ENCODE data around the gene LRRFIP1. TPM values are rescaled to one million over a fixed set of nuclear protein-coding genes. Genes with fewer than 3 reads are reported as not detected.
"Not testable (repeated sequence)": the region's sequence is repeated elsewhere in the genome, so short reads cannot be mapped to it uniquely, and the experiment has no call there.

LRRFIP1 gene
- total RNA-seq, 8 experiments from 2014 or later: 16.3 to 56.1 (median 29.5) TPM

DNA sequence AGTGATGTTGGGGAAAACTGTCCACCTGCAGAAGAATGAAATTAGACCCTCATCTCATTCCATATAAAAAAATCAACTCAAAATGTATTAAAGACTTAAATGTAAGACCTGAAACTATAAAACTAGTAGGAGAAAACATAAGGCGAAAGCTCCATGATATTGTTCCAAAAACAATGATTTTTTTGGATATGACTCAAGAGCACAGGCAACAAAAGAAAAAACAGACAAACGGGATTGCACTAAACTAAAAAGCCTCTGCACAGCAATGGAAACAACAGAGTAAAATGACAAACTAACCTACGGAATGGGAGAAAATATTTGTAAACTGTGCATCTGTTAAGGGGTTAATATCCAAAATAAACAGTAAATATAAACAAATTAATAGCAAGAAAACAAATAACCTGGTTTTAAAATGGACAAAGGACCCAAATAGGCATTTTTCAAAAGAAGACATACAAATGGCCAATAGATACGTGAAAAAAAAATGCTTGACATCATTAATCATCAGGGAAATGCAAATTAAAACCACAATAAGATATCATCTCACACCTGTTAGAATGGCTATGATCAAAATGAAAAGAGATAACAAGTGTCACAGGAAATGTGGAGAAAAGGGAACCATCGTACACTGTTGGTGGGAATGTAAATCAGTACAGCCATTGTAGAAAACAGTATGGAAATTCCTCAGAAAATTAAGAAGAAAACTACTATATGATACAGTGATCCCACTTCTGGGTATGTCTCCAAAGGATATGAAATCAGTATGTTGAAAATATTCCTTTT is 26.6 kb downstream of the LRRFIP1 start:
- ATAC-seq (replicated peaks in 6 of 8): no peak
- Histone ChIP-seq H3K4me1 (replicated peaks in 1 of 2) (no peaks in the 10 kb centered on the region), H3K4me3 (no peak overlapping the region), H3K27ac (no peak overlapping the region)
- in situ Hi-C loops (cut with MboI; ENCODE audit: low pct_unique_long_range_greater_than_20kb in 2 of 9, low sequenced_read_pairs in 9 of 9, unreplicated experiment in 9 of 9): no loop called here
- 69 to 100% (median 93%) methylated on average over 3 to 5 of the region's 5 CpGs for WGBS, 10 experiments

DNA sequence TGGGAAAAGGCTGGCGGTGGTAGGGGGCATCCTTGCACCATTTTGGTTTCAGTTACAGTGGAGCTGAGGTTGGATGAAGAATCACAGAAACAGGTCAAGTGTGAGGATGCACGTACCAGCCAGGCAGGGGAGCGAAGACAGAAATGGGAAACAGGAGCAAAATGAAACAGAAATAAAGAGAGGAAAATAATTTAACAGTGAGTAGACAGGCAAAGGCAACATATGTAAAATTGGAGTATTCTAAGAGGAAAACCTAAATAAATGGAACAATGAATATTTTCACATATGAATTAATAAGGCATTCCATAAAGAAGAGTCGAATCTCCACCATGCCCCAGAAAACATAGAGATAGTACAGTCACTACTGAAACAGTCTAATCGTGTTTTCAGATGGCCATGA is 29.7 kb downstream of the LRRFIP1 start:
- Histone ChIP-seq H3K27ac (no peak overlapping the region), H3K4me3 (no peak overlapping the region), H3K4me1 (replicated peaks in 1 of 2) (peaks cover 2 to 4% of the 10 kb centered on the region in 2 donors)
- in situ Hi-C loops (cut with MboI; ENCODE audit: low pct_unique_long_range_greater_than_20kb in 2 of 9, low sequenced_read_pairs in 9 of 9, unreplicated experiment in 9 of 9): no loop called here
- 79 to 100% (median 86%) methylated on average over 4 to 5 of the region's 5 CpGs for WGBS, 10 experiments
- ATAC-seq (replicated peaks in 6 of 8): no peak

DNA sequence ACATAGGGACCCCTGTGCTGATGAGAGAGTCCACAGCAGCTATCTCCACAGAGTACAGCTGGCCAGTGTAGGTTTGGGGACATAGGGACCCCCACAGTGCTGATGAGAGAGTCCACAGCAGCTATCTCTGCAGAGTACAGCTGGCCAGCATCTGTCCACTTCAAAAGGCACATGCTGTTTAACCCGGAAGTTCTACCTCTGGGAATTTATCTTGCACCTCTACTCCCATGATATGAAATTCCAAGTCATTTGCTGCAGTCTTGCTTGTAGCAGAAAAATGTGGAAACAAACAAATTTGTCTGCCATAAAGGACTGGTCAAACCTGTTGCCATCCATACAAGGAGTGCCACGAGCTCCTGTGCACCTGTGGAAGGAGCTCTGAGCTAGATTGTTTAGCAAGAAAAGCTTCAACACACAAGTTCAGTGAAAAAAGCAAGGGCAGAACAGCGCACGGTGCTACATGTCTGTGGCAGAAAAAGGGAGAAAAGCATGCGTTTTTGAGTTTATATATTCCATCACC is 33.1 kb downstream of the LRRFIP1 start:
- 0 to 100% (median 83%) methylated on average over 1 to 5 of the region's 5 CpGs; no CpG with 5 or more reads in 1 of the 10 experiments for WGBS, 10 experiments

DNA sequence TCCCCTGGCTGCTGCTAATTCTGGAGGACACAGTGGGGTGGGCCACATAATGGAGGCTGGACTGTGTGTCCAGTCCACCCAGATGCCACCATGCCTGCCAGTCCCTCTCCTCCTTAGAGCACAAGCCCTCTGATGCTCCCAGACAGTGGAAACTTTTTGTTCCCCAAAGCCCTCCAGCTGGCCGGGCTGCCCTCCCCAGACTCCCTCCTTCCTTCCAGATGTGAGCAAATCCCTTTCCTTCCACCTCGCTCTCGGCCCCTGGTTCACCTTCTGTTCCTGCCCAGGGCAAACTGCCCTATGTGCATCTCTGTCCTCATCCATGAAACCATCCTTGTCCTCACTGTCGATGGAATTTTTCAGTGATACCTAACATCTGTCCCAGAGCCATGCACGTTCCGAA is 33.9 kb downstream of the LRRFIP1 start:
- Histone ChIP-seq H3K27ac (no peak overlapping the region), H3K4me3 (no peak overlapping the region), H3K4me1 (replicated peaks in 1 of 2) (peaks cover 40 to 41% of the 10 kb centered on the region in 2 donors)
- WGBS, 10 experiments: 7 to 100% (median 66%) methylated on average over 1 to 6 of the region's 6 CpGs; no CpG with 5 or more reads in 4 of the 10 experiments
- in situ Hi-C loops (cut with MboI; ENCODE audit: low pct_unique_long_range_greater_than_20kb in 2 of 9, low sequenced_read_pairs in 9 of 9, unreplicated experiment in 9 of 9): no loop called here
- no peak for ATAC-seq (replicated peaks in 6 of 8)

More for the DNA sequence above, 33.1 kb downstream of the LRRFIP1 start:
- ATAC-seq (replicated peaks in 6 of 8): no peak
- Histone ChIP-seq H3K4me1 (replicated peaks in 1 of 2) (peaks cover 32 to 33% of the 10 kb centered on the region in 2 donors), H3K27ac (no peak overlapping the region), H3K4me3 (no peak overlapping the region)
- in situ Hi-C loops (cut with MboI; ENCODE audit: low pct_unique_long_range_greater_than_20kb in 2 of 9, low sequenced_read_pairs in 9 of 9, unreplicated experiment in 9 of 9): no loop called here

DNA sequence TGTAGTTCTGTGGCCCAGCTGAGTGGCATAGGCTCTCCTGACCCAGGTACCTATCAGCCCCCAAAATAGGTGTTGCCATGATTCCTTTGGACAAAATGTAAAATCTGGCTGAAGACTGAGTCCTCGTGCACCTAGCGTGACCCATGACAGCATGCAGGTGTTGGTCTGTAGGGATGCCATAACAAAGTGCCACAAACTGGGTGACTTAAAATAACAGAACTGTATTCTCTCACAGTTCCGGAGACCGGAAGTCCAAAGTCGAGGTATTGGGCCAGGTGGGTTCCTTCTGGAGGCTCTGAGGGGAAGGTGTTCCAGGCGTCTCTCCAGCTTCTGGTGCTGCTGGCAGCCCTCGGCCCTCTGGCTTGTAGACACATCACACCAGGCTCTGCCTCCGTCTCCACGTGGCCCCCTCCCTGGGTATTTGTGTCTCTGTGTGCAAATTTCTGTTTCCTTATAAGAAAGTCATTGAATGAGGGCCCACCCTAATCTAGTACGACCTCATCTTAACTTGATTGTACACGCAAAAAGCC is 34.5 kb downstream of the LRRFIP1 start:
- no peak for ATAC-seq (replicated peaks in 6 of 8)
- 73 to 100% (median 89%) methylated on average over 1 to 9 of the region's 11 CpGs; no CpG with 5 or more reads in 3 of the 10 experiments for WGBS, 10 experiments
- Histone ChIP-seq H3K27ac (no peak overlapping the region), H3K4me3 (no peak overlapping the region), H3K4me1 (replicated peaks in 1 of 2) (peaks cover 42 to 43% of the 10 kb centered on the region in 2 donors)
- in situ Hi-C loops (cut with MboI; ENCODE audit: low pct_unique_long_range_greater_than_20kb in 2 of 9, low sequenced_read_pairs in 9 of 9, unreplicated experiment in 9 of 9): no loop called here

DNA sequence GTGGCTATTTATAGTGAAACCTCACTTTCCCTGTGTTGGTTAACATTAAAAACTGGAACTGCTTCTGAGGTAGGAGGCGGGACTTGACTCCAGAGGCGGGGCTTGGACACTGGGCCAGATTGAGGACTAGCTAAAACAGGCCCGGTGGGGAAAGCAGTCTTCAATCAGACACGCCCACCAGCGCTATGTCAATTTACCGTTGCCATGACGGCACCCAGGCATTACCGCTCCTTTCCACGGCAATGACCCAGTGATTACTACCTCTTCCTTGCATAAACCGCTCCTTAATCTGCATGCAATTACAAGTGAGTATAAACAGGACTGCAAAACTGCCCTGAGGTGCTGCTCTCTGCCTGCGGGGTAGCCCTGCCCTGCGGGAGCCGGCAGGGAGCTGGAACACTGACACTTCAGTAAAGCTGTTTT is 35.3 kb downstream of the LRRFIP1 start:
- ATAC-seq (replicated peaks in 6 of 8): peak; percentile 97 to 98 (median 98)
- H3K4me3 ChIP-seq: no peak overlapping the region
- WGBS, 10 experiments: 0 to 10% (median 2%) methylated on average over 2 to 9 of the region's 13 CpGs; no CpG with 5 or more reads in 5 of the 10 experiments

DNA sequence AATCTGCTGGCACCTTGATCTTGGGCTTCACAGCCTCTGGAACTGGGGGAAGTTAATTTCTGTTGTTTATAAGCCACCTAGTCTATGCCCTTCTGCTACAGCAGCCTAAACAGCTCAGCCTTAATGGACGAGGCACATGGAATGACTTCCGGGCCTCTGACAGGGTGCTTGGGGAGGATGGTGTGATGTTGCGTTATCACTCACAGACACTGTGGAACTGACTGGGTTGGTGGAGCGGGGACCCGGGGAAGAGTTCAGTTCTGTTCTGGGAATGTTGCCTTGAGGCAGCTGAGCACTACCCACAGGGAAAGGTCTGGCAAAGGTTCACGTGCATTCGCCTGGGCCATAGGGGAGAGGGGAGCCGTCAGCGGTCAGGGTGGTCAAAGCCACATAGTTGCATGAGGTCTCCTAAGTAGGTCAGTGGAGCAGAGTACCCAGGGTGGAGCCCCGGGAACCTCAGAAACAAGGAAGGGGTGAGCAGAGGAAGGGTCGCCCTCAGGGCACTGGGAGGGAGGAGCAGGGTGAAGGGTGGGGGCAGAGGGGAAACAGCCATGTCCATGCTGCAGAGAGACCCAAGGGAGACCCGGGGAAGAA is 36.2 kb downstream of the LRRFIP1 start:
- 62 to 90% (median 80%) methylated on average over 2 to 7 of the region's 12 CpGs; no CpG with 5 or more reads in 4 of the 10 experiments for WGBS, 10 experiments
- in situ Hi-C loops (cut with MboI; ENCODE audit: low pct_unique_long_range_greater_than_20kb in 2 of 9, low sequenced_read_pairs in 9 of 9, unreplicated experiment in 9 of 9): no loop called here
- ATAC-seq (replicated peaks in 6 of 8): no peak
- Histone ChIP-seq H3K4me3 (no peak overlapping the region), H3K27ac (peak overlapping the region; percentile 40 to 63), H3K4me1 (replicated peaks in 1 of 2) (peaks cover 43 to 52% of the 10 kb centered on the region in 2 donors)

More for the DNA sequence above, 35.3 kb downstream of the LRRFIP1 start:
- in situ Hi-C loops (cut with MboI; ENCODE audit: low pct_unique_long_range_greater_than_20kb in 2 of 9, low sequenced_read_pairs in 9 of 9, unreplicated experiment in 9 of 9): no loop called here
- Histone ChIP-seq H3K27ac (peak overlapping the region; percentile 40 to 63), H3K4me1 (replicated peaks in 1 of 2) (peaks cover 43 to 44% of the 10 kb centered on the region in 2 donors)

DNA sequence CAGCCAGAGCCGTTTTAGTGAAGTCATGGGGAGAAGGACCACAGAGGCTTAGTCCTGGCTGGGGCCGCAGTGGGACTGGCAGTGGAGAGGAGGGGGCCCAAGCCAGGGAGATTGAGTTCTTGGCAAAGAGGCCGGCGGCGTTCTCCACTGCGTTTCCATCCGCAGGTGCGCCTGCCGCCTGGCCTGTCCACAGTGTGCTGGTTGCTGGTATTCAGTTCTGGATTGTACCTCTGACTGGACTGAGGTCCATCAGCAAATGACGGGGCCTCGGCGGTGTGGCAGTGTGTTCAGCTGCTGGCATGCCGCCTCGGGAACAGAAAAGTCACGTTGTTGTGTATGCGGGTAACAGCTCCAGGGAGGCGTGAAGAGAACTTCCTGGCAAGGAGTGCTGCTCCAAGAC is 36.8 kb downstream of the LRRFIP1 start:
- no peak overlapping the region for H3K4me3 ChIP-seq
- ATAC-seq (replicated peaks in 6 of 8): no peak
- peaks cover 43 to 54% of the 10 kb centered on the region in 2 donors for H3K4me1 ChIP-seq (replicated peaks in 1 of 2)
- no peak overlapping the region for H3K27ac ChIP-seq
- 20 to 100% (median 89%) methylated on average over 1 to 8 of the region's 17 CpGs; no CpG with 5 or more reads in 4 of the 10 experiments for WGBS, 10 experiments
- in situ Hi-C loops (cut with MboI; ENCODE audit: low pct_unique_long_range_greater_than_20kb in 2 of 9, low sequenced_read_pairs in 9 of 9, unreplicated experiment in 9 of 9): no loop called here

DNA sequence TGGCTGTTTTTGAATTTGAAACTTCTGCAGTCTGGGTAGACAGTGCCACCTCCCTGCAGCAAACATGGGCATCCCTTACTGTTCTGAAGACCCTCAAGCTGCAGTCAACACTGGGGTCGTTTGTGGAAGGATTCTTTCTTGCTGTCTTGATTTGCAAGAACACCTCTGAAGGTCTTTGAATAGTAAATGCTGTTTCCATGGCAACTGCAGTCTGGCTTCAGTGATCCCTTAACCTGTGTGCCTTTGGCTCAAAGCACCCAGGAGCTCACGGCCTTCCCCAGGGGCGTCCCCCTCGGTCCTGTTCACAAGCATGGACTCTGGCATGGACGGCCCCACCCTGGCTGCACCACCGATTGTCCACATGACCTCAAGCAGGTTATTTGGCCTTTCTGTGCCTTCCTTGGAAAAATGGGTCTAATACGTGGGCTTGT is 38.3 kb downstream of the LRRFIP1 start:
- WGBS, 10 experiments: 0 to 100% (median 53%) methylated on average over 1 to 6 of the region's 7 CpGs; no CpG with 5 or more reads in 3 of the 10 experiments
- no peak overlapping the region for H3K27ac ChIP-seq

DNA sequence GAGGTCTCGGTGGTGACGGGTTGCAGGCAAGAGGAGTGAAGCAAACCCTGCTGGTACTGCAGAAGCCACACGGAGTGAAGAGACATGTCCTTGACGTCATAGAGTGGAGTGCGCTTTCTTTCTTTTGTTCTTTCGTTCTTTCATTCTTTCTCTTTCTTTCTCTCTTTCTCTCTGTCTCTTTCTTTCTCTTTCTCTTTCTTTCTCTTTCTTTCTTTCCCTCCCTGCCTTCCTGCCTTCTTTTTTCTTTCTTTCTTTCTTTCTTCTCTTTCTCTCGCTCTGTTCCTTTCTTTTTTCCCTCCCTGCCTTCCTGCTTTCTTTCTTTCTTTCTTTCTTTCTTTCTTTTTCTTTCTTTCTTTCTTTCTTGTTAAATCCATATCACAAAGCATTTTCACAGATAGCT is 39.2 kb downstream of the LRRFIP1 start:
- WGBS, 10 experiments: 61 to 87% (median 76%) methylated on average over 3 to 7 of the region's 7 CpGs
- no peak overlapping the region for H3K27ac ChIP-seq
- in situ Hi-C loops (cut with MboI; ENCODE audit: low pct_unique_long_range_greater_than_20kb in 2 of 9, low sequenced_read_pairs in 9 of 9, unreplicated experiment in 9 of 9): no loop called here
- no peak overlapping the region for H3K4me3 ChIP-seq
- ATAC-seq (replicated peaks in 6 of 8): no peak
- H3K4me1 ChIP-seq (replicated peaks in 1 of 2): peaks cover 43 to 59% of the 10 kb centered on the region in 2 donors

More for the DNA sequence above, 38.3 kb downstream of the LRRFIP1 start:
- no peak overlapping the region for H3K4me3 ChIP-seq
- in situ Hi-C loops (cut with MboI; ENCODE audit: low pct_unique_long_range_greater_than_20kb in 2 of 9, low sequenced_read_pairs in 9 of 9, unreplicated experiment in 9 of 9): no loop called here
- peak in 1 of 8 experiments; percentile 6 for ATAC-seq (replicated peaks in 6 of 8)
- peaks cover 43 to 59% of the 10 kb centered on the region in 2 donors for H3K4me1 ChIP-seq (replicated peaks in 1 of 2)

DNA sequence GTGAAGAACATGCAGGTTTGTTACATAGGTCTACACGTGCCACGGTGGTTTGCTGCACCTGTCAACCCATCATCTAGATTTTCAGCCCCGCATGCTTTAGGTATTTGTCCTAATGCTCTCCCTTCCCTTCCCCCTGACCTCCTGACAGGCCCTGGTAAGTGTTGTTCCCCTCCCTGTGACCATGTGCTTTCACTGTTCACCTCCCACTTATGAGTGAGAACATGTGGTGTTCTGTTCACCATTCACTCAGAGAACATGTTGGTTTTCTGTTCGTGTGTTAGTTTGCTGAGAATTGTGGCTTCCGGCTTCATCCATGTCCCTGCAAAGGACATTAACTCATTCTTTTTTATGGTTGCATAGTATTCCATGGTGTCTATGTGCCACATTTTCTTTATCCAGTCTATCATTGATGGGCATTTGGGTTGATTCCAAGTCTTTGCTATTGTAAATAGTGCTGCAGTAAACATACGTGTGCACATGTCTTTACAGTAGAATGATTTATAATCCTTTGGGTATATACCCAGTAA is 39.7 kb downstream of the LRRFIP1 start:
- H3K4me3 ChIP-seq; ATAC-seq (replicated peaks in 6 of 8); H3K27ac ChIP-seq; in situ Hi-C loops (cut with MboI; ENCODE audit: low pct_unique_long_range_greater_than_20kb in 2 of 9, low sequenced_read_pairs in 9 of 9, unreplicated experiment in 9 of 9): not testable (repeated sequence)
- 79 to 100% (median 92%) methylated on average over 2 to 5 of the region's 6 CpGs for WGBS, 10 experiments
- peaks cover 40 to 55% of the 10 kb centered on the region in 2 donors for H3K4me1 ChIP-seq (replicated peaks in 1 of 2)

DNA sequence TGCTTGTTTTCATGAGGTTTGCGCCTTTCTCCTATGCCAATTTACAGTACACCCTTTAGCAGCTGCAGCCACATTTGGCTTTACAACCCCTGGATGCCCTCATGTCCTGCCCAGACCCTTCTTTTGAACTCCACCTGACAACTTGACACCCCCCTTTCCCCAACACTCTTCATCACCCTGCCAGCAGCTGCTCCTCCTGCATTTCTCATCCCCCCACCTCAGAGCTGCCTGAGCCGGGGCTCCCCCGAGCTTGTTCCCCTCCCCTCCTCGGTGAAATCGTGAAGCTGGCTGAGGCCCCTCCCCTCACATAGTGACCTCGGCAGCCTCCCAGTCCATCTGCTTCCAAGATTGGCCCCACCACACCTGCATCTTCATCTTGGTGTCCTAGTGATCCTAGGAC is 40.5 kb downstream of the LRRFIP1 start:
- H3K4me3 ChIP-seq: no peak overlapping the region
- no peak for ATAC-seq (replicated peaks in 6 of 8)
- in situ Hi-C loops (cut with MboI; ENCODE audit: low pct_unique_long_range_greater_than_20kb in 2 of 9, low sequenced_read_pairs in 9 of 9, unreplicated experiment in 9 of 9): no loop called here
- WGBS, 10 experiments: 83% methylated on average over 1 of the region's 6 CpGs; no CpG with 5 or more reads in 9 of the 10 experiments
- no peak overlapping the region for H3K27ac ChIP-seq
- peaks cover 33 to 50% of the 10 kb centered on the region in 2 donors for H3K4me1 ChIP-seq (replicated peaks in 1 of 2)

DNA sequence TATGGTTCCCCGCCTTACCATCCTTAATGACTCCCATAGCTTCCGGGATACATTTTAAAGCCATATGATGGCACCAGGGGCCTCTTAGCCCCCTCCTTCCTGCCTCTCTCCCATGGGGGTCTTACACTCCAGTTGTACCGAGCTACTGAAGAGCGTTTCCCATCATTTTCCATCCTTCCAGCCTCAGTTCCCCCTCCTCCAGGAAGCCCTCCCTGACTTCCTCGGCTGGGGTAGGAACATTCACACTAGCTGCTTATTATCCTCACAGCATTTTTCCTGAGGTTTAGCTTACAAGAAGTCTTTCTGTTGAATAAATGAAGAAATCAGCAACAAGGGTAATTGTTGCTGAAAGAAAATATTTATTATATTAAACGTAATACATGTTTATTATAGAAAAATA is 41.1 kb downstream of the LRRFIP1 start:
- in situ Hi-C loops (cut with MboI; ENCODE audit: low pct_unique_long_range_greater_than_20kb in 2 of 9, low sequenced_read_pairs in 9 of 9, unreplicated experiment in 9 of 9): no loop called here
- WGBS, 10 experiments: 73 to 100% (median 91%) methylated on average over 1 to 6 of the region's 6 CpGs; no CpG with 5 or more reads in 1 of the 10 experiments
- Histone ChIP-seq H3K4me3 (no peak overlapping the region), H3K27ac (no peak overlapping the region), H3K4me1 (replicated peaks in 1 of 2) (peaks cover 28 to 50% of the 10 kb centered on the region in 2 donors)
- no peak for ATAC-seq (replicated peaks in 6 of 8)
